ENCODE data around the gene FRMPD4. TPM values are rescaled to one million over a fixed set of nuclear protein-coding genes. Genes with fewer than 3 reads are reported as not detected.

Gene FRMPD4
- total RNA-seq = not detected
- not detected for polyA plus RNA-seq (ENCODE audit: insufficient read depth, low read depth, low replicate concordance)
- long read RNA-seq, donor 1 = 0 reads
- long read RNA-seq, donor 2 = 0 reads
- long read RNA-seq, donor 3 = 0 reads
- long read RNA-seq, donor 4 = 0 reads
- long read RNA-seq, donor 5 = 0 reads
- long read RNA-seq, donor 6 = 0 reads
- long read RNA-seq, donor 7 = 0 reads
- long read RNA-seq, donor 8 = 0 reads
- long read RNA-seq, donor 9 = 0 reads
- long read RNA-seq, donor 10 = 0 reads

- no peak for TF ChIP-seq CTCF (IDR thresholded peaks at IDR 0.05; ENCODE audit: borderline replicate concordance, extremely low read depth, insufficient read depth)
- Histone ChIP-seq H3K27me3 (ENCODE audit: control insufficient read depth, insufficient read depth, low read length) (peaks cover 24% of the 10 kb centered on the region), H3K9me3 (ENCODE audit: control insufficient read depth in 2 of 3, insufficient read depth in 1 of 3, low read length in 3 of 3) (no peaks in the 10 kb centered on the region), H3K4me3 (ENCODE audit: low read length in 3 of 3) (peak within 1 kb of the TSS in 2 of 3 donors; percentile 24 to 39), H3K4me1 (ENCODE audit: control insufficient read depth in 2 of 3, insufficient read depth in 2 of 3, low read depth in 1 of 3, low read length in 3 of 3) (no peaks in the 10 kb centered on the region), H3K27ac (ENCODE audit: low read depth in 2 of 2, low read length in 2 of 2) (no peak within 1 kb of the TSS), H3K36me3 (ENCODE audit: control insufficient read depth in 2 of 3, insufficient read depth in 3 of 3, low read length in 3 of 3) (no peaks in the 10 kb centered on the region), H3K9ac (ENCODE audit: low read length in 3 of 3) (no peak within 1 kb of the TSS)
- intact Hi-C loops (cut with DNase I) = no loop called here
- DNase-seq (peak; percentile 11 to 58 (median 42)), FAIRE-seq (no peak)
These were observed at the start of gene FRMPD4 for GRCh38 chrX:12138361-12139313. TSS of gene FRMPD4 (plus strand) at chrX:12138473. CDS start at chrX:12138972, 499 bp downstream.

GRCh38 chrX:12089740-12090139, 48.5 kb upstream of the FRMPD4 start:
- intact Hi-C loops (cut with DNase I) = no loop called here
- no peak overlapping the region for H3K9ac ChIP-seq (ENCODE audit: low read length in 3 of 3)

GRCh38 chrX:12113321-12113720, 25.0 kb upstream of the FRMPD4 start:
- no peak for FAIRE-seq
- intact Hi-C loops (cut with DNase I) = no loop called here

More at GRCh38 chrX:12089740-12090139, 48.5 kb upstream of the FRMPD4 start:
- FAIRE-seq (no peak), DNase-seq (no peak)
- Histone ChIP-seq H3K4me3 (ENCODE audit: low read length in 3 of 3) (no peak overlapping the region), H3K9me3 (ENCODE audit: control insufficient read depth in 2 of 3, insufficient read depth in 1 of 3, low read length in 3 of 3) (no peaks in the 10 kb centered on the region), H3K27me3 (ENCODE audit: control insufficient read depth, insufficient read depth, low read length) (no peaks in the 10 kb centered on the region), H3K27ac (ENCODE audit: low read depth in 2 of 2, low read length in 2 of 2) (no peak overlapping the region), H3K4me1 (ENCODE audit: control insufficient read depth in 2 of 3, insufficient read depth in 2 of 3, low read depth in 1 of 3, low read length in 3 of 3) (no peaks in the 10 kb centered on the region), H3K36me3 (ENCODE audit: control insufficient read depth in 2 of 3, insufficient read depth in 3 of 3, low read length in 3 of 3) (no peaks in the 10 kb centered on the region)
- TF ChIP-seq CTCF (IDR thresholded peaks at IDR 0.05; ENCODE audit: borderline replicate concordance, extremely low read depth, insufficient read depth) = no peak

More at GRCh38 chrX:12113321-12113720, 25.0 kb upstream of the FRMPD4 start:
- Histone ChIP-seq H3K4me3 (ENCODE audit: low read length in 3 of 3) (no peak overlapping the region), H3K9ac (ENCODE audit: low read length in 3 of 3) (no peak overlapping the region), H3K36me3 (ENCODE audit: control insufficient read depth in 2 of 3, insufficient read depth in 3 of 3, low read length in 3 of 3) (no peaks in the 10 kb centered on the region), H3K4me1 (ENCODE audit: control insufficient read depth in 2 of 3, insufficient read depth in 2 of 3, low read depth in 1 of 3, low read length in 3 of 3) (no peaks in the 10 kb centered on the region), H3K27me3 (ENCODE audit: control insufficient read depth, insufficient read depth, low read length) (no peaks in the 10 kb centered on the region), H3K27ac (ENCODE audit: low read depth in 2 of 2, low read length in 2 of 2) (no peak overlapping the region), H3K9me3 (ENCODE audit: control insufficient read depth in 2 of 3, insufficient read depth in 1 of 3, low read length in 3 of 3) (no peaks in the 10 kb centered on the region)
- no peak for DNase-seq
- TF ChIP-seq CTCF (IDR thresholded peaks at IDR 0.05; ENCODE audit: borderline replicate concordance, extremely low read depth, insufficient read depth) = no peak
